ENCODE data around the gene FAAP20.
A peak's percentile ranks its signal among the peaks of the same experiment; 100 is the strongest.

FAAP20 gene, protein sequence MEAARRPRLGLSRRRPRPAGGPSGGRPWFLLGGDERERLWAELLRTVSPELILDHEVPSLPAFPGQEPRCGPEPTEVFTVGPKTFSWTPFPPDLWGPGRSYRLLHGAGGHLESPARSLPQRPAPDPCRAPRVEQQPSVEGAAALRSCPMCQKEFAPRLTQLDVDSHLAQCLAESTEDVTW
- total RNA-seq, result 17.1 to 28.1 (median 20.1) reads per million in 4 experiments

DNA sequence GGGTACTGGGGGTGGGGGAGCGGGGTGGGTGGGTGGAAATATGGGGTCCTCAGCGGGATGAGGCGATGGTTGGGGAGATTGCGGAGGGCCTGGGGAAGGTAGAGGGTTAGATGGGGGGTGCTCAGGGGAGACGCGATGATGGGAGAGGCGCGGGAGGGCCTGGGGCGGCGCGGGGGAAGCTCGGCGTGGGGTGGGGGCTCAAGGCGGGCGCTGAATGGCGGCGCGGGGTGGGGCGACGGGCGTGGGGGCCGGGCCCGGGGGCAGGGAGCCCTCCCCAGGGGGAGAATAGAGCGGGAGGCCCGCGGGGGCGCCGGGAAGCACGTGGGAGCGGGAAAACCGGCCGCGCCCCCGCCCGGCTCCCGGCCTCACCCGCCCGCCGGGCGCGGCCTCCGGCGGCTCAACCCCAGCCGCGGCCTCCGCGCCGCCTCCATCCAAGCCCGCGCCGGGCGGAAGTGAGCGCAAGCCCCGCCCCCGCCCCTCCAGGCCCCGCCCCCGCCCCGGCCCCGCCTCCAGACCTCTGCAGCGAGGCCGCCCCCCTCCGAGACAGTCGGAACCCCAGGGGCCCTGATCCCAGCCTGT is at the start of gene FAAP20:
Gene FAAP20 (minus strand): TSS at position 454 of the 579 bp plus-strand sequence. CDS start 23 bp downstream, at position 431.
- DNase-seq, result peak; percentile 72

DNA sequence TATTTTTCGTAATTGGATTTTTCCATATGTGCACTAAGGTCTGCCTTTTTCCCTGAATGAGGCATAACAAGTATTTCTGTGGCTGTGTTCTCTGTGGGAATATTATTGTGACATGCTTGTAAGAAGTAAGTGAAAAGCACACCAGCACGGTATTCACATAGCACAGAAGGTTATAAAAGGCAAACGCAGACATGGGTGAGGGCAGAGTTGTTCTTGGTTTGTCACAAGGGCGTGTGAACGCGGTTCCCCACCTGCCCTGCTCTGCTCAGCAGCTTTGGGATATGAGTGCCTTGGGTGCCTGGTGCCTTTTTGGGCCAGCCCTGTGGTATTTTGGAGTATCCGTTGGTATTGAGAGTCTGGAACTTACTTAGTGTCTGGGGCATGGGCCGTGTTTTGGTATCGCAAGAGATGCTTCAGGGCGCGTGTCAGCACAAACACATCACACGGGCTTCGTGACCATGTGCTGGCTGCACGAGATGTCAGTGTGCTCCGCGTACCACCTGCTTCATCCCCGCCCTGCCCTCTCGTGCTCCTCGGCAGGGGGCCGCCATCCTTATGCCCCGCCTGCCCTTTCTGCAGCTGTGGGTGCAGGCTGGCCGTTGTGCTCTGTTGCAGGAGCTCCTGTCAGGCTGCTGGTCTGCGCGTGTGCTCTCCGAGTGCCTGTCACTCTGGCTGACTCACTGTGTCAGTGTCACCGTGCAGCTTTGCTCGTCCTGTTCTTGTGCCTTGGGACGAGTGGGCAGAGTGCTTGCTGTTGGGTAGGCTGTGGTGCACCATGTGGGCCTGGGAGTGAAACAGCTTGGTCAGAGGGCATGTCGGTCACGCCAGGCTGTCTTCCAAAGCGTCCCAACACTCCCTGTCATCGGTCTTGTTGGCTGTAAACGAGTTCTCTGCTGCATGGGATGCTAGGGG is 48.5 kb upstream of the FAAP20 start:
- no peak for DNase-seq

DNA sequence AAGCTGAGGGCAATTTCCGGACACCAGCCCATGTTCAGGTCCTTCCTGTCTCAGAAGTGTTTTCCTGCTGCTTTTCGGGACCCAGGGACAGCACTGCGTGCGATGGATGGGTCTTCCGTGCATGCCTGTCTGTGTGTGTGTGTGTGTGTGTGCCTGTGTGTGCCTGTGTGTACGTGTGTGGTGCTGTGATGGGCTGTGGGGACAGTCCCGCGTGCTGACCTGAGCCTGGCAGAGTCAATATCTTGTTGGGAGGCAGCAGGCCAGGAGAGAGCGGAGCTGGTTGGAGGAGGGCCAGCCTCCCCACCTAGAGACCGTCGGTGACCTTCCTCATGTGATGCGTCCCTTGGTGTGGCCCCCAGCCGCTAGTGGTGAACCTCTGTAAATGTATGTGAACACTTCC is 47.2 kb upstream of the FAAP20 start:
- no peak for DNase-seq

DNA sequence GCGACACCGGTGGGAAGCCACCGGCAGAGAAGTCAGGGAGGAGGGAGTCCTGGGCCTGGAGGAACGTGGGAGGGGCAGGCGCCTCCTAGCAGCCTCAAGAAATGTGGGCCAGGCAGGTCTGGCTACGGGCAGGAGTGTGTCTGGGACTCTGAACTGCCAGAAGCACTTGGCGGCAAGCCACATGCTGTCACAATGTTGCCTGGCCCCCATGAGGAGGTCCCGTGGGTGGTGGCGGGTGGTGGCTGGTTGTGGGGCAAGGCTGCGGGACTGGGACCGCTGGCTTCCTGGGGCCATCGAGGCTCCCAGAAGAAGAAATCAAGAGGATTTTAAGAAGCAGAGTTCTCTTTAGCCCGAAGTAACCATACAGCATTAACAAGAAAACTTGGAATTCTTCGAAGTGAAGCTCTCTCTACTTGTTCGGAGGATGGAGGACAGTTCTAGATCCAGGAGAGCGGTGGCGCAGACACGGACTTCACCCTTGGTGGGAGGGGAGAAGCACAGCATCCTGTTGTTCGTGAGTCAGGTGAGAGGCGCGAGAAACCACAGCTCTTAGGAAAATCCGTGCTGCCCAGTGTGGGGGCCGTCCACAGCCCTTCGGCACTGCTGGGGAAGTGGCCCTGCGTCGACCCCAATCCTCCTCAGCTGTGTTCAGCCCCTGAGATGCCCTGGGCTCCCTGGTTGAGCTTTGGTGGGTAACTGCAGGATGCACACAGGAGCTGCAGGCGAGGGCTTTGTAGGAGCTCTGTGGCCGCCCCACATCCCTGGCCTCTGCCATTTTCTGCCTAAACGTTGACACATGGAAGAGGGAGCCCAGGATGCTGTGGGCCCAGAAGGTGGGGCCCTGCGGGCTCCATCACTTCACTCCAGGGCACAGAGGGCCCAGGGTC is 45.9 kb upstream of the FAAP20 start:
- DNase-seq, result no peak

DNA sequence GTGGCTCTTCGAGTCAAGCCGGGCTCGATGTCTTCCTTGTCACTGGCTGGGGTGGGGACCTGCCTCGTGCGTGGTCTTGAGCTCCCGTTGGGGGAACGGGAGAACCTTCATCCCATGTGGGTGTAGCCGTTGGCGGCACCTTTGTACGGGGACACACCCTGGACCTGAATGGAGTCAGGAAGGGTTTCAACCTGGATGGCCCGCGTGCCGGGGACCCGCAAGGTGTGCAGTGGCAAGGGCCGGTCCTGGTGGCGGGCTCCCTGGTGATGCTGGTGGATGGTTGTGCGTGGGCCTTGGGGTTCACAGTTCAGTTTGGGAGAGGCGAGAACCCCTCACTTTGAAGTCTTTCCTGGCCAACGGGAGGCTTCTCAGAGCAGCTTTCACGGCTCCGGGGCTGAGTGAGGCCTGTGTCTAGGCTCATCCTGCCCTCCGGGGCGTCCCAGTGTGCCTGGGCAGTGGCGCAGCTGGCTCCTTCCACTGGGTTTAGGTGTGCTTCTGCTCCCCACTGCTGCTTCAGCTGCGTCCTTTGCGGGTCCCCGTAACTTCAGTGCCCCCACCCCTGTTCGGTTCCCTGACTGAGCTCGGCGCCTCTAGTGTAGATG is 44.9 kb upstream of the FAAP20 start:
- no peak for DNase-seq

GRCh38 chr1:2239013-2239370 is 44.4 kb upstream of the FAAP20 start:
- no peak for DNase-seq

GRCh38 chr1:2238361-2239012 is 43.9 kb upstream of the FAAP20 start:
- DNase-seq, result no peak

GRCh38 chr1:2237773-2238172 is 43.2 kb upstream of the FAAP20 start:
- no peak for DNase-seq

GRCh38 chr1:2236695-2237677 is 42.4 kb upstream of the FAAP20 start:
- peak; percentile 54 for DNase-seq

DNA sequence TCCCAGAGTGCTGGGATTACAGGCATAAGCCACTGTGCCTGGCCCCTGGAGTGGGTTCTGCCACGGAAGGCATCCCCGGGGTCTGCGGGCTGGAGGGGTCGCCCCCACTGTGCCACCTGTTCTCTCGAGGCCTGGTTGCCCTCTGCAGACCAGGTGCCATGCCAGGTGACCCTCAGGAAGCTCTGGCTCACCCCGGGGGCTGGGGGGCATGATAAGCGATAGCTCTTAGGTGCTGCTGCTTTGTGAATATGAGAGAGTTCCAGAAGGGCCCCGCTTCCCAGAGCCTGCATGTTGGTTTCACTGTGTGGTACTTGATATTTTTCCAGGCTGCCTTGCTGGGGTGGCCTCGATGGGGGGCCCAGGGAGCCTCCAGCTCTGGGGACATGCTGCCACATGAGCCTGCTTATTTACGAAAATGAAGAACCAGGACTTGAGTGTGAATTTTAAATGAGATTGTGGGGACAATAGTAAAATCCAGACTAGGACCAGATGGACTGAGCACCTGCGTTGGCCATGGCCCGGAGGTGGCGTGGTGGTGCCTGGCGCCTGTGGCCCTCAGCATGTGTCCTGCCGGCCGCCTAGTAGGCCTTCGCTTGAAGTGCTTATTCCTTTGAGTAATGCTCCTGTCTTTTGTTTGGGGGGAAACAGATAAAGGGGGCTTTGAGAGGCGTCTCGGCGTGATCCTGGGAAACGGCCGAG is 40.9 kb upstream of the FAAP20 start:
- DNase-seq, result no peak

DNA sequence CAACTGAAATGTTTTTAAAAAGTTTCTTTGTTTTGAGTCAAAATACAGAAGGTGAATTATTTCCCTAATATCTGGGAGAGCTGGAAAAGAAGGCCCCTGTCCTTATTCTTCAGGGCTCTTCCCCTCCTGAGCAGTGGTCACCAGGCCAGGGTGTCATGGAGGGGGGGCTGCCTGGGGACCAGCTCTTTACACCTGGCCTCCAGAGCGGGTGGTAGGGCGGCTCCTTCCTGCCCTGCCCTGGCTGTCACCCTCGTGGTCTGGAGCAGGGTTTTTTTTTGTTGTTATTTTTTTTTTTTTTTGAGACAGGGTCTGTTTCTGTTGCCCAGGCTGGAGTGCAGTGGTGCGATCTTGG is 40.2 kb upstream of the FAAP20 start:
- no peak for DNase-seq

GRCh38 chr1:2233997-2234761 is 39.6 kb upstream of the FAAP20 start:
- peak; percentile 46 for DNase-seq

- no peak for DNase-seq
Measured at GRCh38 chr1:2233468-2233867, 38.9 kb upstream of the FAAP20 start.

DNA sequence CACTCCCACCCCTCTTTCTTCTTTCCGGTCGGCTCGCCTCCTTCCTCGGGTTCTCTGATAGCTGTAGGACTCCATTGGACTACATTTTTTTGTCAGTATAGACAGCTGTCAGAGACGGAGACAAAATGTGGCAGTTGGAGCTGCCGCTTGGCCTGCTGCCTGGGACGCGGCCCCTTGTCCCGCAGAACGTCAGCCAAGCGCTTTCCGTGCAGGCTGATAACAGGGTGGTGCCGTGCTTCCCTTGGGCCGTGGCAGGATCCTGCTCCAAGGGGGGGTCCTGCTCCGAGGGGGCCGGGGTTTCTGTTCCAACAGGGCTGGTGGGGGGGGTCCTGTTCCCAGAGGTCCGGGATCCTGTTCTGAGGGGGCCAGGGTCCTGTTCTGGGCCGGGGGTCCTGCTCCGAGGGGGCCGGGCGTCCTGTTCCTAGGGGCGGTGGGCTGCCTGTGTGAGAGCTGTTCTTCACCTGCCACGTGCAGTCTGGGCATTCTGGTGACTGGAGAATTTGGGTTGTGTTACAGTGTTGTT is 38.4 kb upstream of the FAAP20 start:
- DNase-seq, result no peak

DNA sequence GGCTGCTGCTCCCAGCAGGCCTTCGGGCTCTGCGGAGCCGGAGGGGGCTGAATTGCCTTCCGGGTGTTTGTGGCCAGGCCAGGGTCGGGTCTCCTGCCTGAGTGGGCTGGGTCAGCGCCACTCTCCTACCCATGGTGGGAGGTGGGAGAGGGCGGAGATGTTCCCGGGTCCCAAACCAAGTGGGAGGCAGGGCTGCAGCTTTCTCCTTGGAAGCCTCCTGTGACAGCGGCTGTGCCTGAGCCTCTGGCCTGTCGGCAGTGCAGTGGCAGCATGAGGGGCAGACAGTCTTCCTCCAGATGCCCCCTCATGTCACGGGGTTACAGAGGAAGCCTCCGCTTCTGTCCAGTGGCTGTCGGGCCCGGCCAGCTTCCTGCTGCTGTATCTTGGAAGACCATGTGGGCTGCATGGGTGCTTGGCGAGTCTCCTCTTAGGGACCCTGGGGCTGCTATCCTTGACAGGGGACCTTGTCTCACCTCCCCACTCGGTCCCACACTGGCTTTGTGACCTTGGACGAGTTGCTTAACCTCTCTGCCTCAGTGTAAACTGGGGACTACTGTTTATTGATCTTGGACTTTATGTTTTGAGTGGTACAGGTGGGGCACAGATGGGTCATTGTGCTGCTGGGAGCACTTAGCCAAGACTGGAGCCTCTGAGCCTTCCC is 37.8 kb upstream of the FAAP20 start:
- no peak for DNase-seq

DNA sequence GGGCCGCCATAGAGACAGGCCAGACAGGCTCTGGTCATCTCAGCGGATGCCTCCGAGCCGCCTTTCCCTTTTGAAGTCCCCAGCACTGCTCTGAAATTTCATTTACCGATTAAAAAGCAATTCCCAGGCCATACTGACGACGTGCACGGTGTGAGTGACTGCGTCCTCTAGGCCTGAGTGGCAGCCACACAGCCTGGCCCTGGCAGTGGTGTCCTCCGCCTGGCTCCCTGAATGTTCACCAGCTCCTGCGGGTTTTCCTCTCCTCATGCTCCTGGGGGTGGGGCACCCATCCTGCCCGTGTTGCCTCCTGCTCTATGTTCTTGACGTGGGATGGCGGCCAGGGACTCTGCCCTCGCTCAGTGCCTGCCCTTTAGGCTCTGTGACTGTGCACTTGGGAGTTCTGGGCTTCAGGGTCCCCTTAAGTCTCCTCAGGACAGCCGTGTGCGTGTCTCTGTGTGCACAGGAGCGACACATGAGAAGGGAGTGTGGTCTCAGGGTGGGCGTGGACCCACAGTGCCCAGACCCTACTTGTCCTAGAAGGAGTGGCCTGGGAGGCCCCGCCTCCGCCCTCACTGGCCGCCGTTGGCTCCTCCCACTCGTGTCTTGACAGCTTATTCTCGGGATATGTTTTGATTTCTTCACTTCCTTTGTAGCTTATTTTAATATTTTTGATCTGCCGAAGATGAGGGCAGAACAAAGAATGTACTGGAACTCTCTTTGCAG is 37.1 kb upstream of the FAAP20 start:
- DNase-seq, result peak; percentile 73

DNA sequence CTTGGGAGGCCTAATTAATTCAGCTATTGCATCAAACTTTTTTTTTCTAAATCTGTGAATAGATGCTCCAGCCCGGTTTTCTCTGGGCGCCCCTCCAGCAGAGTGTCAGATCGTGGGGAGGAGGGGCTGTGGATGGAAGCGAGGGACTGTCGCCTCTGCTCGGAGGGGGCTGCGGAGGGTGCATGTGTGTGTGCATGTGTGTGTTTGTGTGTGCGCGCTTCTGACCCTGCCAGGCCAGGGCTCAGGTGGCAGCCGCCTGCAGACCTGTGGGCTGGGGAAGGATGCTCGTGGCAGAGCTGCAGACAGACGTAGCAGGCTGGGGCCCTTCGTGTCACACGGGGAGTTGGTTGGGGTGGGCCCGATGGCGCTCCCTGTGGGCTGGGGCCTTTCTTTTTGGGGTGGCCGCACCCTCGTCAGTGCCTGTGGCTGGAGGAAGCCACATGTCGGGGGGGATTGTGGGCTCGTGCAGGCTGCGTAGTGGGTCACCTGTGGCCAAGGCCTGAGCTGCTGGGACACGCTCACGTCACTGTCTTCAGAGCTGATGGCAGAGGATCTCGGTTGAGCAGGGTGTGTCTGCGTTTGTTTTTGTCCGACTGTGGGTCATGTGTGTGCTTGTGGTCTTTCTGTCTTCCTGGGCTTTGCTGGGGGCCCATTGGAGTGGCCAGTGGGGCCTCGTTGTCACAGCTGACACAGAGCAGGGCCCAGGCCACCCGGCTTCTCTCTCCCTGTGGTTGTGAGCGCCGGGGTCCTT is 36.4 kb upstream of the FAAP20 start:
- peak; percentile 28 for DNase-seq

Measured in effector CD8-positive, alpha-beta T cell (primary cell).